NCI-H510A treated with DMSO at 0.1 percent for 48 hours (cell line): ENCODE data around the gene CNOT6L.
"Not testable (repeated sequence)": the region's sequence is repeated elsewhere in the genome, so short reads cannot be mapped to it uniquely, and the experiment has no call there.

Experiments used
- DNase-seq: peaks from one replicate; lab custom pipeline; 2025; lab: John Stamatoyannopoulos, UW

CNOT6L gene

DNA sequence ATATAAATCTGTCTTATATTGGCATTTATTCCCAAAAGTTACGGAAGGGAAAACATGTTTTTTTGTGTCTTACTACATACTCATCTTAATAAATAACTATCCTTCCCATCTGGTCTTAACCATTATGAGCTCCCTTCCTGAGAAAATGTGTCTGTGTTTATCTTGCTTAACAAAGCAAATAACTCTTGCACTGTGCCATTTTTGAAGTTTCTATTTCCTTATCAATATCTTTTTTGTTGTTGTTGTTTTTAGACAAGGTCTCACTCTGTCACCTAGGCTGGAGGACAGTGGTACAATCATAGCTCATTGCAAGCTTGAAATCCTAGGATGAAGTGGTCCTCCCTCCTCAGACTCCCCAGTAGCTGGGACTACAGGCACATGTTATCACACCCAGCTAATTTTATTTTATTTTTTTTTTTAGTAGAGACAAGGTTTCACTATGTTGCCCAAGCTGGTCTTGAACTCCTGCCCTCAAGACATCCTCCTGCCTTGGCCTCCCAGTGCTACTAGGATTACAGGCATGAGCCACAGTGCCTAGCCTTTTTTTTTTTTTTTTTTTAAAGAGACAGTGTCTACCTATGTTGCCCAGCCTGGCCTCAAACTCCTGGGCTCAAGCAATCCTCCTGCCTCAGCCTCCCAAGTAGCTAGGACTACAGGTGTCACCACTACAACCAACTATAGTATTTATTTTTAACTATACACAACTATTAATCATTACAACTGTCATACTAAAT, 36.9 kb downstream of the CNOT6L start:
- no peak for DNase-seq

DNA sequence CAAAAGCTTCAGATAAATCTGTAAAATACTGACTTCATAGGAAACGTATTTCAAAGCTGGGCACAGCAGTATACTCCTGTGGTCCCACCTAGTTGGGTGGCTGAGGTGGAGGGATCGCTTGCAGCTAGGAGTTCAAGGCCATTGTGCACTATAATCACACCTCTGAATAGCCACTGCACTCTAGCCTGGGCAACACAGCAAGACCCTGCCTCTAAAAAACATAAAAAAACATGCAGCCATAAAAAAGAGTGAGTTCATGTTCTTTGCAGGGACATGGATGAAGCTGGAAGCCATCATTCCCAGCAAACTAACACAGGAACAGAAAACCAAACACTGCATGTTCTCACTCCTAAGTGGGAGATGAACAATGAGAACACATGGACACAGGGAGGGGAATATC, 38.4 kb downstream of the CNOT6L start:
- DNase-seq = not testable (repeated sequence)

DNA sequence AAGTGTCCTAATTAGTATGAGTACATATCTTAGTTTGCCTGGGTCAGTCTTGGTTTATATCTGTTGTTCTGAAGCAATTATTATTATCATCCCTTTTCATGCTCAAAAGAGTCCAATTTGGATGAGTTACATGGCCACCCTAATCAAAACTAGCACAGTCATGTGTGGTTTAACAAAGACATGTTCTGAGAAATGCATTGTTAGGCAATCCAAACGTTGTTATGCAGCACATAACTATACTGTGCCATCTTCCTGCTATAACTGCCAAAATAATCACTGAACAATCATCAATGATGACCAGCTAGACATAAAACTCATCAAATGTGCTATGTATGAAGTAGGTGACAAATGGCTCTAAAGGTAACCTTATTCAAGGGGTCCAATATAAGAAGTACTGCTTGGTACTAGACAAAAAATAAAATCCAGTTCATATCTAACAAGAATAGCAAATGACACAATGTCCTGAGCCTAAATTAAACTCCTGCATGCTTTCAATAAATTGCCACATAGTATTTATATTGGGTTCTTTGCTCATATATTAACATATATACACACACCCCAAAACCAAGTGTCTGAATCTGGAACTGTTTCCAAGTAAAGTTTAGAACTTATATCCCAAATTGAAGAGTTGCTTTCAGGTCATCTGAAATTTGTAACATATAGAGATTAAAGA, 41.9 kb downstream of the CNOT6L start:
- no peak for DNase-seq

DNA sequence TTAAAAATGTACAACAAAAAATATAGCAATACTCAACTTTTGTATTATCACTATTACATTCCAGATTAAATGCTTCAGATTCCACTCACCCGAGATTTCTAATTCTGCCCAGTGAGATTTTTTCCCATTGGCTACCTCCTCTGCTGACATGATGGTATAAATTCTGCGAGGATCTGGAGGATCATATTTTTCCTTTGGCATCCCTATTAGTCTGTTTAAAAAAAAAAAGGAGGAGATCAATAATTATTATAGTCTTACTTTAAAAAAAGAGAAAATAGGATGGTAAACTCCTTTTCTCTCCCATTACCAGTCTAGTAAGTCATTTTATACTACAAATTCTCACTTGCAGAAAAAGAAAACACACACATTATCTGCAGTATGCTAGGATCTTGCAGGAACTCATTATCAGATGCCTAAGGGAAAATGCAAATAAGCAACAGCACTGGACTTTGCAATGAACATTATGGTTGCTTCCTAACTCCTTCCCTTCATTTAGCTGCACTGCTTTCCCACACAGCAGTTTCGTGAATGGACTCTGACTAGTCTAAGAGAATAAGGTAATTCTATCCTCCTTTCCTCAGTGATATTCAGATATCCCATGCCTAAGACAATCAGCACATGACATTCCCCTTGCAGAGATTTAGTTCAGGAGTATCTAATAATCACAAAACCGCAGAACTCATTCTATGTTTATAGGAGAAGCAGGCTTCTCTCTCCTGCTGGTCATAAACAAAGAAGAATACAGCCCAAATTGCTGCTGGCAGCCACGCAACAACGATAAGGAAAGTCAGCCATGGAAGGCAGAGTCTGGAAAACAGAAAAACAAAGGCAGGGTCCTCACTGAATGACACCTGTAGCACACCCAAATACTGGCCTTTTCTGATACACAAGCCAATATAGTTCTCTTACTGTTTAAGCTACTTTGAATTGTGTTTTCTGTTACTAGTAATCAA, 42.7 kb downstream of the CNOT6L start:
- no peak for DNase-seq

DNA sequence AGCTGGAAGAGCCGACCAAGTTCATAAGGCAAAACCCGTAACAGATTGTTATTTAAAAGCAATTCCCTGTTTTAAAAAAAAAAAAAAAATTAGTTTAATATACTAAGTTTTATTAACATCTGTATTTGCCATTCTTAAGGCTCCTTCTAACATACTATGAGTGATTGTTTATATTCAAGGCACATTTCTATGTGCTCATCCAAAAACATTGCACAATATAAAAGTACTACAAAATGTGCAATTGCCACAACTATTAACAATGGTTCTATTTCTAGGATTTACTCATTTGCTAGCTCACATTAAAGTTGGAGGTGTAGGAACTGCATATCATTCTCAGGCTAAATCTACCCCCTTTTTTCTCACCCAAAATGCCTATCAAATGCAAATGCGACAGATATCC, 46.1 kb downstream of the CNOT6L start:
- no peak for DNase-seq

DNA sequence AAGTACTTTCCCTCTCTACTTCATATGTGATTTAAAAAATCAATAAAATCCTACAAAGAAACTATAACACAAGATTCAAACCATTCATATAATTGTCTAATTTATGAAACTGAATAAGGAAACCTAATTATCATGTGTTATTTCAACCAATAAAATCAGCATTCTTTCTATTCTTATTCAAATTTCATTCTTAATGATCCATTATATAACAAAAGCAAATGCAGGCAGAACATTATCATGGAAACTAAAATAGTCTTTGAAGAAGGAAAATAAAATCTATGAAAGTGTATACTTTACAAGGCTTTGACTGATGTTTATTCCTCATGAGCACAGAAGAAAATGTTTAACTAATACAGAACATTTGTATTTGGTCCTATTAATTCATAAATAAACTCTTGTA, 47.6 kb downstream of the CNOT6L start:
- DNase-seq = no peak

DNA sequence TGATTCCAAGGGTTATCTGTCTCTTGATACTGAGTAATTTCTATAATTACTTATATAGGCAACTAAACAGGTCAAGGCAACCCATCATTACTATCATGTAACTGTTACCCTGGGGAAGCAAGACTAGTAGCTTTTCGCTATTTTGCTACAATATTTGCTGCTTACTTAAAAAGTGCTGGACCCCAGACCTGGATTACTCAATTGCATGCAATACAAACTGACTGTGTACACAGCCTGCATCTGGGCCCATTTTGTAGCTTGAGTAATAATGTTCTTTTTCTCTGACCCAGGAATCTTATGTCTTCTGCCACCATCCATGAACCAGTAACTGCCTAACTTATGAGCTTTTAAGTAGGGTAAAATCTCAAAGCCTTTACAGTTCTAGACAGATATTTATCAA, 53.4 kb downstream of the CNOT6L start:
- no peak for DNase-seq

DNA sequence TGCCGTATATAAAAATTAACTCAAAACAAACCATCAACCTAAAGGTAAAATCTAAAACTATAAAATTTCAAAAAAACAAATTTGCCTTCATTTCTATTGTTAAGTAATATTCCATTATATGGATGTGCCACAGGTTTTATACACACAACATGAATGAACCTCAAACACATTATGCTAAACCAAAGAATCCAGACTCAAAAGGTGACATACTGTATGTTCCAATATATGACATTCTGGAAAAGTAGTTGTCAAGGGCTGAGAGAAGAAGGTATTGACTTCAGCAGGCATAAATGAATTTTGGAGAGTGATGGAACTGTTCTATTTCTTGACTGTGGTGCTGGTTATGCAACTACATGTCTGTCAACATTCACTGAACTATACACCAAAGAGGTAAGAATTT, 56.6 kb downstream of the CNOT6L start:
- no peak for DNase-seq

DNA sequence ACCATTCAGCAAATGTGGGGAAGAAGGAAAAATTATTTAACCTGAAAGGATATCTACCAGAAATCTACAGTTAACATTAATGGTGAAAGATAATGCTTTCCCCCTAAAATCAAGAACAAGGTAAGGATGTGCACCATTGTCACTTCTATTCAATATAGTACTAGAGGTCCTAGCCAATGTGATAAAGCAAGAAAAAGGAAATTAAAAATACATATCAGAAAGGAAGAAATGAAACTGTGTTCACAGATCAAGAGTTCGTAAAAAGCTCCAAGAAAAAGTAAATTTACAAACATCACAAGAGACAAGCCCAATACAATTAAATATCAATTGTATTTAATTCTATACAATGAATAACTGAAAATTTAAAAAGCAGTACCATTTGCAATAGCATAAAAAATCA, 57.6 kb downstream of the CNOT6L start:
- no peak for DNase-seq

DNA sequence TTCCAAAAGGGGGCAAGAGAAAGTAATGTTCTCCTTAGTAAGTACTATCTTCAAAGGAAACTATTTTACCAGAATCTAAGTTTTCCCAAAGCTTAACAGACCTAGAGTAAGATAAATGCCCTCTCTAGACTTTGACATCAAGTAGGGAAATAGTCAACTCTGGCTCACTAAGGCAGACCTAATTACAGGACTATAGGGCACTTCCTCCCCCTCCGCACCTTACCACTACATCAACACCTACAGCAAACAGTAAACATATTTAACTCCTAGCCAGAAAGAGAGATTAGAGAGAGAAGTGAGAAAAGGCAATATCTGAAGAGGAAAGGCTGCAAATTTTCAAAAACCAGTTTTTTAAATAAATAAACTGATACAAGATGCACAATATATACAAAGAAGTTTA, 60.4 kb downstream of the CNOT6L start:
- no peak for DNase-seq

DNA sequence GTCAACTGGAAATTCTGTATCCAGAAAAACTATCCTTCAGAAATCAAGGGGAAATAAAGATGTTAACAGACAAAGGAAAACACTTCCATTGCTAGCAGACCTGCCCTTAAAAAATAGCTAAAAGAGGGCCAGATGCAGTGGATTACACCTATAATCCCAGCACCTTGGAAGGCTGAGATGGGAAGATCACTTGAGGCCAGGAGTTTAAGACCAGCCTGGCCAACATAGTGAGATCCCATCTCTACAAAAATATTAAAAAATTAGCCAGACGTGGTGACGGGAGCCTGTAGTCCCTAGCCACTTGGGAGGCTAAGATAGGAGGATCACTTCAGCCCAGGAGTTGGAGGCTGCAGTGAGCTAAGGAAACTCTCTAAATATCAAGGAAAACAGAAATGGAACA, 67.4 kb downstream of the CNOT6L start:
- DNase-seq = no peak

DNA sequence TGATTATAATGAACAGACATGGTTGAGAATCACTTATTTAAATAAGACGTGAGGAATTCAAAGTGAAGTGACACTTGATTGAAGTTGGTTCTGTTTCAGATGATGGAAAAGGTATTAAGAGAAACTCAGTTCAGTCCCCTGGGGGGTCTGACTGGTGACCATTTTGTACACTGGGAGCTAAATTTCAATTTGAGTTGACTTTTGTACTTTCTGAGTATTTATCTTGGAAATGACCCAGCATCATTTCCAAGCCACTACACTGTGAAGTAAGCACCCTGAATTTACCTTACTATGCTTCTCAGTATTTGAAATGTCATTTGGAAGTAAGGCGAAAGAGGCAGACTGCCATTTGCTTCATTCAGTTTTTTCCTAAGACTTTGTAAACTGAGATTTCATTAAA, 73.4 kb downstream of the CNOT6L start:
- no peak for DNase-seq

DNA sequence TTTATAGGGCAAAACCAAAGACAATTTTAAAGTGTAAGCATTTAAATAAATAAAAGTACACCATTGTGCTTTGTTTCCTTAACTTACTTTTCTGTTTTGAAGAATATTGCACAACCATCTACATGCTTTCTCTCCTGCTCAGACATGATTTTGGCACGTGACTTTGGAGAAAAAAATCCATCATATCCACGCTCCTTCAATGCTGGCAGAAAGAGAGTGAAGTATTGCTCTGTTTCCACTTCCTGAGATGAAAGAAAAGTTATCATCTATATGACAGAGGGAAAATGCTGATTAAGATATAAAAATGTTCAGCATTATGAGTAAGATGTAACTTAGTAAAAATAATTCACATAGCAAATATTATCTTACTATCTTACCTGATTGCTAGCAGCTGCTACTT, 77.1 kb downstream of the CNOT6L start:
- DNase-seq = no peak

DNA sequence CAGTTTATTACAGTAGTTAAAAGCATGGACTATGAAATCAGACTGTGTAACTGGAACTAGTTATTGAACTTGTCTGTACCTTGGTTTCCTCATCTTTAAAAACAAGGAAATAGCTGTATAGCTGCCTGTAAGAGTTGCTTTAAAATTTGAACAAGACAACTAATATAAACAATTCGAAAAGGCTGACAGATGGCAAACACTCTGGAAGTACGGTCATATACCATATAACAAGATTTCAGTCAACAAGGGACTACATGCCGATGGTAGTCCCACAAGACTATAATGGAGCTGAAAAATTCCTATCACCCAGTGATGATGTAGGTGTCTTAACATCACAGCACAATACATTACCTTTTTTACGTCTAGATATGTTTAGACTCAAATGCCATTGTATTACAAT, 78.7 kb downstream of the CNOT6L start:
- no peak for DNase-seq

DNA sequence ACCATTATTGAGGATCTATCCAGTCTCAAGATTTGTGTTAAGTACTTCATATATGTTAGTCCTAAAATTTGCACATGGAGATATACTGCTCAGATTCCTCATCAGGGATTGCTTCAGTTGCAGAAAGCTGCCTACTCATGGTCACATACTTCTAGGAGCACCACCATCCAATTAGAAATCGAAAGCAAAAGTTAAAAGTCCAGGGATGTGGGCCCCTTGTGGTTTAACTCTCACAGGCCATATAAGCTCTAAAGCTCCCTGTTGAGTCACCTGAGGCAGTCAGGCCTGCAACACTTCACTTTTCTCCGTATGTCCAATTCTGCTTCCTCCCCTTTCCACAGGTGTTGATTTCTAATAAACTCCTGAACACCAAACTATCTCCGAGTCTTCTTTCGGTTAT, 84.2 kb downstream of the CNOT6L start:
- no peak for DNase-seq

DNA sequence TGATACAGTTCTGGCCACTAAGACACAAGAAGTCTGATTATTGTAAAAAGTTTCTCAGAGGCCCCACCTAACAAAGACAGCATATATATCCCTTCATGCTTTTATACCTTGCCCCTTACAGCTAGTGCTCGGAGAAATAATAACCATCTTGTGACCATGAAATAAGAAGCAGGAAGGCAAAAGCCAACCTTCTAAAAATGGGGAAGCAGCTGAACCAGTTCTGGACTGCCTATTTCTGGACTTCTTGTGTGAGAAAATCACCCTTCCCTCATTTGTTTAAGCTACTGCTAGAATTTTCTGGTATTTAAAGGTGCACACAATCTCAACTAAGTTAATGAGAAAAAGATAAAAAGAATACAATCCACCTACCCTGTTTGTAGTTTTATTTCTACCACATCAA, 87.5 kb downstream of the CNOT6L start:
- DNase-seq = no peak

DNA sequence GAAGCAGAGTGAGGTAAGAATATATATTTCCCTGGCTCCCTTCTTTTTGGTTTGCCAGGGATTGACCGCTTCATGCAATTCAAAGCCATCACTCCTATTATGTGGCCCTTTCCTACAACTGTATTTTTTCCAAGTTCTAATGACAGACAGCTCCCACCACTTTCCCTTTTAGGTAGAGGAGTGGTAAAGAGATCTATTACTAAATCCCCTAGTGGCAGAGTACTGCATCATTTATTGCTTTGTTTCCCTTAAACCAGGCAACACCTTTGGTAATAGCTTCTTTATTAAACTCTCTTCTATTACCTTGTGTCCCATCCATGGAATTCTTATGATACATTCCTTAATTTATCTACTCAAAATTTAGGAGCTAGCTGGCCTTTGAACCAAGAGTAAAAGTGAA, 90.7 kb downstream of the CNOT6L start:
- no peak for DNase-seq

DNA sequence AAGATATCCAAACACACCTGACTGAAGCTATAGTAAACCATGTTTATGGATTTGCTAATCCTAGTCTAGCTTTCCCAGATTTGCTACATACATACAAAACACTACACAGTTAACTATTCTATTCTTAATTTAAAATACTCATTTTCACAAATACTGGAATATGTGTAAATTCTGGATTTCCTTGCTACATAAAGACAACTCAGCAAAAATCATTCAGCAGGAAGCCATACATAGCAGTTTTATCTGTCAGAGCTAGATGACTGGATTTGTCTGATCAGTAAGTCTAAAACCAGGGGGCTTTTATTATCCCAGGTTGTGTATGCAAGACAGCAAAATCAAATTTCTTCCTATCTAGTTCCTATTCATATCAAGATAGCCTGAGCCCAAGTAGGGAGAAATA, 98.1 kb downstream of the CNOT6L start:
- no peak for DNase-seq

DNA sequence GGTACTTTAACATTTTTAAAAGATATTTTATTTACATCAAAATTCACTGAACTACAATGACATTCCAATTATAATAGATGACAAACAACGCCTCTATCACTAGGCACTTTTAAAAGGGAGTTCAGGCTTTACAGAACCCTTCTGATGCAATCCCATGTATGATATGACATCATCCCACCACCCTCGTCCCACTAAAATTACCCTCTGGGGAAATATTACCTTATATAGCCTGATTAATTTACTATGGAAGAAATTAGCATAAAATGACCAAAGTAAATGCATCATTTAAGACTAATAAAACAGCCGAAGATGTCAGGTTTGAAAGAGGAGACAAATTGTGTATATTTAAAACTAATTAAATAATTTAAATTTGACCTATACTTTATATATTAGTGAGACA, 100.7 kb downstream of the CNOT6L start:
- not testable (repeated sequence) for DNase-seq

DNA sequence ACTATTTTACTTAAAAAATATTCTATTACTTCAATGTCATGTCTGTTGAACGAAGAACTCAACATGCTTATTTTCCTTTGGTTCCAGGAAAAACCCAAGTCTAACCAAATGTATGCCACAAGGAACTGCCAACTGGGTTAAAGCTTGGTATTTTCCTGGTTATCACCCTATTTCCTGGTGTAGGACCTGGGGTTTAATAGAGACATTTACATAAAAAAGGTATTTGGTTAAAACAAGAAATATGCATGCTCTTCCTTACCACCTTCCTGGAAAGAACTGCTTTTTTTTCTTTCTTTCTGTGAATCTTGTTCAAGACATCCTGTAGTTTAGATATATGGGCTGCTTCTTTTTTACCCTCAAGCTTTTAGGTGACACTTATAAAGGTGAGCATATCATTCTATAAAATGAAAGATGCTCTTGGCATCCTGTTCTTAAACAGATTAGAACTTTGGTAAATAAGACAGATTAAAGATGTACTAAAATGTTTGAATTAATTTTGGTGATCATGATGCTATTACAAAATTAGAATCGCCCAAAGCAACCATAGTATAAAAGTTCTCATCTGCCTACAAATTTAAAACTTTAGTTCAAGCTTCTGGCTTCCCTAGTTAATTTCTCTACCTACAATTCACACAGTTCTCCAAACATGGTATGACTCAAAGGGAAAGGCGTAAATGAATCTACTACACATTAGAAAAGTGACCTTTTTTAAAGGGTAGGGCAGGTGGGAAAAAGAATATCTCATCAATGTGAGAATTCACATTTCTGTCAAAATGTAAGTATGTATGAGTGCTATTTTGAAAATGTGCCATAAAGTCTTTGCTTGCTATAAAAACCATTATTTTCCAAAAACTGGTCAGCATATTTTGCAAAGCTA, 103.5 kb downstream of the CNOT6L start:
- no peak for DNase-seq

DNA sequence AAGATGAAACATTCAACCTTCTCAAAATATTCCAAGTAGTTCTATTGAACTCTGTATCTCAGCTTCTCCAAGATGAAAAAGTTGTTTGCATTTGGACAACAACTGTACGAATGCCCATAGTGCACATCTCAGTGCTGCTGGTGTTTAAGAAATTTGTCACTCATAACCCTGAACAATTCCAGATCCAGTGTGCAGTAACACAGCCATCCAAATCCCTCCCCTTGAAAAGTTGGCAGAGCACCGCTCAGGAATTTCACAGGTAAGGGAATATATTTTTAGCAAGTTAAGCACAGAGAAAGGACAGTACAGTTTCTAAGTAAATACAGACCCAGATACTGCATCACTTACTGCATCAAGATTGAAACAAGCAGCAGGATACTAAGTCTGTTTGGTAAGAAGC, 104.7 kb downstream of the CNOT6L start:
- DNase-seq = no peak

DNA sequence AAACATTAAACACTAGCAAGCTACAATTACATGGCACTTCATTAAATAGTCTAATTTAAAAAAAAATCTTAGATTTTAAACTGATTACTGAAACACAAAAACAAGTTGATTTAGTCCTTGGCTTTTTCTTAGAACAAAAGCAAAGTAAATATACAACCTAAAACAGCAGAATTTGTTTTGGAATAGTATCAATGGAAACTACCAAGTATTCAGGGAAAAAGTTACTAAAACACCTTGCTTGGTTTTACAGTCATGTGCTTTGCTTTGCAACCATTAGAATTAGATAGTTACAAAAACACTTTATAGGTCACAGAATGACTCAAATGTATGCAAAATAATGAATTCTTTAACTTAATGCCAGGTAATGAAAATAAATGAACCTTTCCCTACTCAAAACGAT, 105.3 kb downstream of the CNOT6L start:
- no peak for DNase-seq
